ENCODE measurements around the gene EHD1.

Gene EHD1

GRCh38 chr11:64875369-64876228 is 2.8 kb downstream of the EHD1 start:
- DNase-seq (ENCODE audit: extremely low read depth in 1 of 2, low read depth in 1 of 2) = no peak

GRCh38 chr11:64874308-64875240 is 3.8 kb downstream of the EHD1 start:
- no peak for DNase-seq (ENCODE audit: extremely low read depth in 1 of 2, low read depth in 1 of 2)

- no peak for DNase-seq (ENCODE audit: extremely low read depth in 1 of 2, low read depth in 1 of 2)
Measured at GRCh38 chr11:64872790-64873488, 5.5 kb downstream of the EHD1 start.

DNA sequence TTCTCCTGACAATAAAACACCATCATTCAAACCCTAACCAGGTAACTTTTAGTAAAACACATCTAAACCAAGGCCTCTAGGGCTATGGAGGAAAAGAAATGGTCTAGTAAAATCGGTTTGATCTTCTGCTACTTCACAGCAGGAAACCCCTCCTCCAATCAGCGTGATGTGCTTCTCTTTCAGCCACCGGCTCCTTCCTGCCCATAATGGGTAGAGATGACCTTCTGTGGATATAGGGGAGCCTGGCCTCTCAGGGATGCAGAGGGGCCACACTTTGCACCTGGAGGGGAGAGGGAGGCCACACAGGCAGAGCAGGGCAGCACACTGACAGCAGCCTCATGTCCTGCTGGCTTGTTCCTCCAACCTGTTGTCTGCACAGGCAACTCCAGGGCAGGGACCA is 6.9 kb downstream of the EHD1 start:
- DNase-seq (ENCODE audit: extremely low read depth in 1 of 2, low read depth in 1 of 2) = no peak

GRCh38 chr11:64870893-64871466 is 7.4 kb downstream of the EHD1 start:
- DNase-seq (ENCODE audit: extremely low read depth in 1 of 2, low read depth in 1 of 2) = no peak

GRCh38 chr11:64870176-64870892 is 8.1 kb downstream of the EHD1 start:
- no peak for DNase-seq (ENCODE audit: extremely low read depth in 1 of 2, low read depth in 1 of 2)

DNA sequence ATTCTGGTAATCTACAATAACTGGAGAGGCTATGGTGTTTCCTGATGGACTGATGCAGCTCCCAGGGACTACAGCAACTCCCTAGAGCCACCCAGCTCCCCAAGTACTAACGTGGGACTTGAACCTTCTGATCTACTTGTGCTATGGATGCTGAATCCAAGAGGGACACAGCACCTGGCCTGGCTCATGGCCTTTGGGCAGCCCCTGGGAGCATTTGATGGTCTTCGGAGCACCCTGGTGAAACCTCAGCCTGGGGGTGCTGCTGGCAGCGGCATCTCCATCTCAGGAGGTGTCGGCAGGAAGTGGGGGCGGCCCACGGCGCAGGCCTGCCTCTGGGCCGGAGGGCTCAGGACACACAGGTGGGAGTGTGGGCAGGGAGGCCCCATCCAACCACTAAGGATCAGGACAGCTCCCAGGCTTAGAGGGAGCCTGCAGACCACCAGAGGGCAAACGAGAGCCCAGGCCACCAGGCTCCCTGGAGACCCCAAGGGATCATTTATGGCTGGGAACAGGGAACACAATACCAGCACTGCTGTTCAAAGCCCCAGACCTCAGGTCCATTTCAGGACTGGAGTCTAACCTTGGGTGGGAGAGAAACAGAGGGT is 8.7 kb downstream of the EHD1 start:
- DNase-seq (ENCODE audit: extremely low read depth in 1 of 2, low read depth in 1 of 2) = no peak

- DNase-seq (ENCODE audit: extremely low read depth in 1 of 2, low read depth in 1 of 2) = no peak
Measured at GRCh38 chr11:64868904-64869570, 9.4 kb downstream of the EHD1 start.

- no peak for DNase-seq (ENCODE audit: extremely low read depth in 1 of 2, low read depth in 1 of 2)
Measured at GRCh38 chr11:64867748-64868462, 10.5 kb downstream of the EHD1 start.

DNA sequence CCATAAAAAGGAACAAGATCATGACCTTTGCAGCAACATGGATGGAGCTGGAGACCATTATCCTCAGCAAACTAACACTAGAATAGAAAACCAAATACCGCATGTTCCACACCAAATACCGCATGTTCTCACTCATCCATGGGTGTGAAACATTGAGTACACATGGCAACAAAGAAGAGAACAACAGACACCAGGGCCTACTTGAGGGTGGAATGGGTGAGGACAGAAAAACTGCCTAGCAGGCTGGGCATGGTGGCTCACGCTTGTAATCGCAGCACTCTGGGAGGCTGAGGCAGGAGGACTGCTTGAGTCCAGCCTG is 12.3 kb downstream of the EHD1 start:
- DNase-seq (ENCODE audit: extremely low read depth in 1 of 2, low read depth in 1 of 2) = no peak

- DNase-seq (ENCODE audit: extremely low read depth in 1 of 2, low read depth in 1 of 2) = peak in 1 of 2 donors; percentile 65
Measured at GRCh38 chr11:64865286-64866172, 12.9 kb downstream of the EHD1 start.

GRCh38 chr11:64864473-64865285 is 13.7 kb downstream of the EHD1 start:
- DNase-seq (ENCODE audit: extremely low read depth in 1 of 2, low read depth in 1 of 2) = peak; percentile 59 to 83

DNA sequence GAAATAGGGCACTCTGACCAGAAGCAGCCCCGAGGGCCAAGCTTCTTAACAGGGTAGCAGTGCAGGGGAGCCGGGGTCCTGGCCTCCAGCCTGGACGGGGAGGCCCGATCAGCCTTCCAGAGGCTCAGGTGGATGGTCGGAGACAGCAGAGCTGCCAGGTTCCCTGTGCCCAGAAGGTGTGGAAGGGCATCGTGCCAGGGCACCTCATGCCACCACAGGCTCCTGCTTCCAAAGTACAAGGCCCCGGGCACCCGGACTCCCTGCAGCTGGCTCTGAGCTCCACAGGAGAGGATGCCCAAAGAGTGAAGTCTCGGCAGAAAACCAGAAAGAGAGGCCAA is 14.3 kb downstream of the EHD1 start:
- DNase-seq (ENCODE audit: extremely low read depth in 1 of 2, low read depth in 1 of 2) = no peak

DNA sequence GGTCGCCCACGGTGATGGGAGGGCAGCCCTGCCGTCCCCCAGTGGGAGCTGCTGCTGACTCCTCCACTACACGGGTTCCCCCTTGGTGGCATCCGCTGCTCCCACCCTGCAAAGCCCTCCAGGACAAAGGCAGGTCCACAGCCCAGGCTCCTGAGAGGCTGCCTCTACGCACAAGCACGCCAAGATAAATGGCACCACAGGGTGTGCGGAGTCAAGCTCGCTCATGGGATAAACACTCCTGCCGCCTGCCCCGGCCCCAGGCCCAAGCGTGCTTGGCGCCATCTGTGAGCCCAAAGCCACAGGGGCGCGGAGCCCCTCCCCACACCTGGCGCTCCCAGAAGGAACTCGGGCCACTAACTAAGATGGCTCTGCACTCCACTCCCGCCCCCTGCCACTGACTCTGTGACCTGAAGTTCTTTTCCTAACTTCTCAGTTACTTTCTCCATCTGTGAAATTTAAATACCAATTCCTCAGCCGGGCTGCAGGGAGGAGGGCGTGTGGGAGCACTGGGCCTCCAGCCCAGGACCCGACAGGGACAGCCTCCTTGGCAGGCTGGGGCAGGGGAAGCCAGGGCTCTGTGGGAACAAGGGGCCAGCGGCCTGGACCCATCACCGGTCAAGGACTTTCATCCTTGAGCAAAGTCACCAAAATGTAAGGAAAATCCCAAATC is 14.9 kb downstream of the EHD1 start:
- no peak for DNase-seq (ENCODE audit: extremely low read depth in 1 of 2, low read depth in 1 of 2)

DNA sequence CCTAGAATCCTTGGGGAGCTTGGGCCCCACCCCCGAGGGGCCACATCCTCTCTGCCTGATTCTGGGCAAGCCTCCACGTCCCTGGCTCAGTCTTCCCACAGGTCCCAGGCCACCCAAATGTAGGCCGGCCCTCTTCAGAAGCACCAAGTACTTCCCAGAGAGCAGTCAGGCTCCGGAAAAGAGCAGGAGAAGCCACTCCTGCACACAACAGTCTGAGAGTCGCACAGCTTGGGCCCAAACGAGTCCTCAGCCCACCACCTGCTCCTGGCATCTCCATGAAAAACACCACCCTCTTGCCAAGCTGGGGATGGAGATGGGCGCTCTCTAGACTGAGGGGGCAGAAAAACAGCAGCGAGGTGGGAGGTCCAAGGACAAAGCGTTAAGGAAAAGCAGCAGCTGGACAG is 15.4 kb downstream of the EHD1 start:
- no peak for DNase-seq (ENCODE audit: extremely low read depth in 1 of 2, low read depth in 1 of 2)

- DNase-seq (ENCODE audit: extremely low read depth in 1 of 2, low read depth in 1 of 2) = no peak
Measured at GRCh38 chr11:64861227-64861975, 17.0 kb downstream of the EHD1 start.

All from stimulated activated CD8-positive, alpha-beta memory T cell treated with anti-CD3 and anti-CD28 coated beads, Interleukin-7, amount 100 ng/mL, for 48 hours (primary cell).